IPS DF 4.7 (cell line): ENCODE data around the gene HEMGN.
"Not testable (repeated sequence)": the region's sequence is repeated elsewhere in the genome, so short reads cannot be mapped to it uniquely, and the experiment has no call there.

Experiments
- DNase-seq: peaks from one replicate; pipeline ENCODE4 v3.0.0-alpha.2; 2013; ENCODE audit warnings: low spot score; ENCODE audit errors: extremely low read depth

HEMGN gene

GRCh38 chr9:97938081-97938644, at the start of gene HEMGN:
HEMGN (minus strand) TSS chr9:97938172; CDS start chr9:97938136, 36 bp downstream.
- no peak for DNase-seq

- no peak for DNase-seq
These were observed 49.5 kb upstream of the HEMGN start for GRCh38 chr9:97987487-97987886.

GRCh38 chr9:97985058-97985861, 47.3 kb upstream of the HEMGN start:
- no peak for DNase-seq

GRCh38 chr9:97984188-97985057, 46.5 kb upstream of the HEMGN start:
- no peak for DNase-seq

GRCh38 chr9:97983589-97984187, 45.7 kb upstream of the HEMGN start:
- DNase-seq = no peak

- DNase-seq = no peak
These were observed 45.0 kb upstream of the HEMGN start, which contains the start of gene ANP32B for GRCh38 chr9:97982683-97983588. ANP32B (plus strand) TSS chr9:97983341; CDS start chr9:97983556, 215 bp downstream.

- DNase-seq = no peak
These were observed 44.1 kb upstream of the HEMGN start for GRCh38 chr9:97981846-97982682.

GRCh38 chr9:97980918-97981845, 43.2 kb upstream of the HEMGN start:
- no peak for DNase-seq

- no peak for DNase-seq
These were observed 42.5 kb upstream of the HEMGN start for GRCh38 chr9:97980479-97980803.

- DNase-seq = no peak
These were observed 42.0 kb upstream of the HEMGN start for GRCh38 chr9:97979788-97980478.

GRCh38 chr9:97978371-97979130, 40.6 kb upstream of the HEMGN start:
- DNase-seq = no peak

GRCh38 chr9:97976633-97977032, 38.7 kb upstream of the HEMGN start:
- DNase-seq = not testable (repeated sequence)

- no peak for DNase-seq
These were observed 37.4 kb upstream of the HEMGN start for GRCh38 chr9:97975376-97975775.

- no peak for DNase-seq
These were observed 34.8 kb upstream of the HEMGN start for GRCh38 chr9:97972753-97973152.

GRCh38 chr9:97970165-97970564, 32.2 kb upstream of the HEMGN start:
- no peak for DNase-seq

GRCh38 chr9:97969014-97969413, 31.0 kb upstream of the HEMGN start:
- DNase-seq = no peak

GRCh38 chr9:97966493-97966892, 28.5 kb upstream of the HEMGN start:
- DNase-seq = no peak
